Fibroblast of skin of right biceps (primary cell): ENCODE data around the gene TTYH2.
A peak's percentile ranks its signal among the peaks of the same experiment; 100 is the strongest.
"Not testable (repeated sequence)": the region's sequence is repeated elsewhere in the genome, so short reads cannot be mapped to it uniquely, and the experiment has no call there.

ENCODE experiments used
- DNase-seq: peaks from one replicate; pipeline ENCODE4 v3.0.0-alpha.2; 2013

TTYH2 gene

GRCh38 chr17:74270333-74270732 is 57.0 kb downstream of the TTYH2 start:
- DNase-seq: no peak

DNA sequence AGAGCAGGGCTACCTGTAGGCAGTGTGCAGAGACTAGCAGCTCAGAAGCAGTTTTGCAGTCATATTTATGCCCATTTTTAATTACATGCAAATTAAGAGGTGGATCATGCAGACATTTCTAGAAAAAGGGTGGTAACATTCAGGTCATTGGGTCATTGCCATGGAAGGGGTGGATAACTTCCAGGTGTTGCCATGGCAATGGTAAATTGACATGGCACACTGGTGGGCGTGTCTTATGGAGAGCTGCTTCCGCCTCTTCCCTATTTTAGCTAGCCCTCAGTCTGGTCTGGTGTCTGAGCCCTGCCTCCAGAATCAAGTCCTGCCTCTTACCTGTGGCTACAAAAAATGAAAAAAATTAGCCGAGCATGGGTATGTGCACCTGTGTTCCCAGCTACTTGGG is 57.9 kb downstream of the TTYH2 start:
- DNase-seq: no peak

- peak; percentile 11 for DNase-seq
Observed at GRCh38 chr17:74271901-74272561, 58.7 kb downstream of the TTYH2 start.

- peak; percentile 50 for DNase-seq
Observed at GRCh38 chr17:74272731-74273201, 59.4 kb downstream of the TTYH2 start.

DNA sequence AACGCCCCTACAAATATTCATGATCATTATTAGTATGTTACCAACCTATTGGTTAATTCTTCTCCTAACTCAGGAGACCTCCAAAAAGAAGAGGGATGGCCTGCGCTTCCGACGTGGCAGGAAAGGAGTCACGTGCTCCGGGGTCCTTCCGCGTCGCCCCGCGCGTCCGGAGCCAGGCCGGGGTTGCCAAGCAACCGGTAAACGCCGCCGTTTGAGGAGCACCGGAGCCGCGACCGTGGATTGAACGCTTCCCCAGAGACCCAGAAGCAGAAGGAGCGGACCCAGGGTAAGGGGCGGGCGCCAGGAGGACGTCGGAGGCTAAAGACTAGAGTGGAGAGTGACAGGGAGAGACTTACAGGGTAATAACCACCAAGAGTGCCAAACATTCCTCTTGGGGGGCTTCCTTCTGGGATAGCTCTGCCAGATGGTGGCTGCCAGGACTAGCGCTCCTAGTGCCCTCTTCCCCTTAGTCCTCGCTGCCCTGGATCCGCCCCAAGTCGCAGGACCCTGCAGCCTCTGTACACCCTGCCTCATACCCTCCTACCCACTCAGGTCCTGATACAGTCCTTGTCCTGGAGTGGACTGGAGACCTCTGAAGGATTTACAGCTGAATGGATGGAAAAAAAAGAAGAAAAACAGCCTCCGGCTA is 60.8 kb downstream of the TTYH2 start, which contains the start of gene DNAI2:
TSS of gene DNAI2 (plus strand) at position 175 of the 649 bp plus-strand sequence. CDS start 7,584 bp downstream, outside the sequence.
- DNase-seq: no peak

GRCh38 chr17:74274709-74275340 is 61.5 kb downstream of the TTYH2 start:
- no peak for DNase-seq

GRCh38 chr17:74276051-74276476 is 62.7 kb downstream of the TTYH2 start:
- DNase-seq: peak; percentile 36

DNA sequence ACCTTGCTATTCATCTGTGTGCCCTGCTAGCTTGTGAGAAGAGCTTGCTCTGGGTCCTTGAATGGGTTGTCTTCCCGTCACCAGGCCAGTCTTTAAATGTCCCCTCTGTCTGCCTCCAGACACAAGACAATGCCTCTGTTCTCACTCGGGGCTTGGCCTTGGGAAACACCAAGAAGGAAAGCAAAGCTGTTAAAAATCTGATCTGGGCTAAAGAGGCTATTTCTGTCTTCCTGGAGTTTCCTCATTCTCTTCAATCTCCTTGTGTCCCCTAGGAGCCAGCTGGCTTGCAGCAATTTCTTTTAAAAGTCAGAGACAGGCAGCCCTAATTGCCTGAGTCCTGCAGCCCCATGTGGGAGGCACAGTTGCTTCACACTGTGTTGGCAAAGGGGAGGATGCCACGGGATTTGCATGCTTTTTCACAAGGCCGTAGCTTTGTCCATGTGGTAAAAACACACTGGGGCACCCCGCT is 63.2 kb downstream of the TTYH2 start:
- no peak for DNase-seq

- DNase-seq: no peak
Observed at GRCh38 chr17:74277935-74278334, 64.6 kb downstream of the TTYH2 start.

- DNase-seq: not testable (repeated sequence)
Observed at GRCh38 chr17:74279617-74280016, 66.2 kb downstream of the TTYH2 start.

- no peak for DNase-seq
Observed at GRCh38 chr17:74280093-74280513, 66.7 kb downstream of the TTYH2 start.

- DNase-seq: no peak
Observed at GRCh38 chr17:74281799-74282198, 68.4 kb downstream of the TTYH2 start.

- DNase-seq: not testable (repeated sequence)
Observed at GRCh38 chr17:74282274-74282586, 68.9 kb downstream of the TTYH2 start.

GRCh38 chr17:74282587-74283370 is 69.4 kb downstream of the TTYH2 start:
- no peak for DNase-seq

GRCh38 chr17:74283371-74283673 is 70.0 kb downstream of the TTYH2 start:
- no peak for DNase-seq

- no peak for DNase-seq
Observed at GRCh38 chr17:74287031-74287602, 73.7 kb downstream of the TTYH2 start.

GRCh38 chr17:74288785-74289184 is 75.4 kb downstream of the TTYH2 start:
- no peak for DNase-seq

GRCh38 chr17:74289688-74290087 is 76.3 kb downstream of the TTYH2 start:
- no peak for DNase-seq

GRCh38 chr17:74290340-74290739 is 77.0 kb downstream of the TTYH2 start:
- DNase-seq: no peak

DNA sequence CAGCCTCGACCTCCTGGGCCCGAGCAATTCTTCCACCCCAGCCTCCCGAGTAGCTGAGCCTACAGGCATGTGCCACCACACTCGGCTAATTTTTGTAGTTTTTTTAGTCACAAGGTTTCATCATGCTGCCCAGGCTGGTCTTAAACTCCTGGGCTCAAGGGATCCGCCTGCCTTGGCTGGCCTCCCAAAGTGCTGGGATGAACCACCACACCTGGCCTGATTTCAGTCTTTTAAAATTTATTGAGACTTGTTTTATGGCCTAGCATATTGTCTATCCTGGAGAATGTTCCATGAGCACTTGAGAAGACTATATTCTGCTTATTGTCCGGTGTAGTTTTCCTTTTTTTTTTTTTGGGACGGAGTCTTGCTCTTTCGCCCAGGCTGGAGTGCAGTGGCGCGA is 79.1 kb downstream of the TTYH2 start:
- DNase-seq: no peak

- no peak for DNase-seq
Observed at GRCh38 chr17:74295625-74296547, 82.5 kb downstream of the TTYH2 start.

DNA sequence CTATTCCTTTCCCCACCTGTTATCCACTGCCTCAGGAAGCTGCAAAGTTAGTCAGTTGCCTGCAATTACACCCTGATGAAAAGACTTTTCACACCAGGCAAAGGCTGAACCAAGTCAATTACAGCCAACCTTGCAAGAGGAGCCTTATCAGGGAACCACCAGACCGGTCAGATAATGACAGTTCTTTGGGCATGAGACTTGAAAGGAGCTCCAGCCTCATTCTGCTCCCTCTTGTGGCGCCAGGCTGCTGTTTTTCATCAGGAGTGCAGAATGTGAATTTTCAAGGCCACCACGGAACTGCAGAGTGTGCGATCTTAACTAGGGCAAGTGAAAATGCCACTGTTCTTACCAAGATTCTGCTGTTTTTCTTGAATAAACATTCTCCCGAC is 83.2 kb downstream of the TTYH2 start:
- DNase-seq: peak; percentile 43
